ENCODE data around the gene BDNF. TPM values are rescaled to one million over a fixed set of nuclear protein-coding genes. Genes with fewer than 3 reads are reported as not detected.
"Not testable (repeated sequence)": the region's sequence is repeated elsewhere in the genome, so short reads cannot be mapped to it uniquely, and the experiment has no call there.

BDNF gene
- total and polyA plus RNA-seq, 2 donors (not counting 1 experiment from before 2014, with no cell fraction given) = 11.2 to 16.7 TPM

- Histone ChIP-seq H3K4me3 (replicated peaks in 1 of 4; ENCODE audit: control extremely low read depth in 1 of 4, insufficient read depth in 1 of 4, low read depth in 3 of 4, low read length in 4 of 4) (no peak overlapping the region), H3K4me2 (ENCODE audit: extremely low read depth, insufficient read depth, low read length) (no peak overlapping the region), H3K79me2 (ENCODE audit: control insufficient read depth, insufficient read depth, low read length) (peaks cover 5% of the 10 kb centered on the region), H3K27ac (ENCODE audit: insufficient read depth, low read length) (no peak overlapping the region), H3K36me3 (ENCODE audit: control insufficient read depth, insufficient read depth, low read length) (no peaks in the 10 kb centered on the region), H3K9me3 (ENCODE audit: control insufficient read depth, insufficient read depth, low read depth, low read length) (no peaks in the 10 kb centered on the region), H3K4me1 (ENCODE audit: control insufficient read depth, extremely low read depth, insufficient read depth, low read length) (no peaks in the 10 kb centered on the region), H2AFZ (ENCODE audit: low read length) (no peak overlapping the region), H4K20me1 (ENCODE audit: control insufficient read depth, extremely low read depth, insufficient read depth, low read length) (no peaks in the 10 kb centered on the region), H3K27me3 (ENCODE audit: control insufficient read depth, insufficient read depth, low read length) (no peaks in the 10 kb centered on the region), H3K9ac (ENCODE audit: insufficient read depth, low read length) (no peak overlapping the region)
- no peak for DNase-seq (ENCODE audit: low read depth in 2 of 2)
- no peak for TF ChIP-seq CTCF (conservative IDR thresholded peaks at IDR 0.05 in 1 of 2, IDR thresholded peaks at IDR 0.05 in 1 of 2; ENCODE audit: low read depth in 1 of 2, low read length in 2 of 2)
- no peak for TF ChIP-seq EZH2 (IDR thresholded peaks at IDR 0.05; ENCODE audit: low read length, missing control alignments)
Observed at GRCh38 chr11:27673979-27674663, 26.1 kb downstream of the BDNF start.

- Histone ChIP-seq H3K79me2 (ENCODE audit: control insufficient read depth, insufficient read depth, low read length) (peaks cover 3% of the 10 kb centered on the region), H3K4me1 (ENCODE audit: control insufficient read depth, extremely low read depth, insufficient read depth, low read length) (no peaks in the 10 kb centered on the region)
Observed at GRCh38 chr11:27672836-27673464, 27.3 kb downstream of the BDNF start.

GRCh38 chr11:27665508-27666101 lies 34.6 kb downstream of the BDNF start:
- H3K27me3 ChIP-seq (ENCODE audit: control insufficient read depth, insufficient read depth, low read length); H3K79me2 ChIP-seq (ENCODE audit: control insufficient read depth, insufficient read depth, low read length); H4K20me1 ChIP-seq (ENCODE audit: control insufficient read depth, extremely low read depth, insufficient read depth, low read length); H3K9ac ChIP-seq (ENCODE audit: insufficient read depth, low read length); H2AFZ ChIP-seq (ENCODE audit: low read length); H3K4me2 ChIP-seq (ENCODE audit: extremely low read depth, insufficient read depth, low read length); DNase-seq (ENCODE audit: low read depth in 2 of 2); H3K36me3 ChIP-seq (ENCODE audit: control insufficient read depth, insufficient read depth, low read length); H3K9me3 ChIP-seq (ENCODE audit: control insufficient read depth, insufficient read depth, low read depth, low read length); H3K4me1 ChIP-seq (ENCODE audit: control insufficient read depth, extremely low read depth, insufficient read depth, low read length); H3K4me3 ChIP-seq (replicated peaks in 1 of 4; ENCODE audit: control extremely low read depth in 1 of 4, insufficient read depth in 1 of 4, low read depth in 3 of 4, low read length in 4 of 4); H3K27ac ChIP-seq (ENCODE audit: insufficient read depth, low read length): not testable (repeated sequence)

More at GRCh38 chr11:27672836-27673464, 27.3 kb downstream of the BDNF start:
- TF ChIP-seq CTCF (conservative IDR thresholded peaks at IDR 0.05 in 1 of 2, IDR thresholded peaks at IDR 0.05 in 1 of 2; ENCODE audit: low read depth in 1 of 2, low read length in 2 of 2) (no peak), EZH2 (IDR thresholded peaks at IDR 0.05; ENCODE audit: low read length, missing control alignments) (no peak)
- H3K27me3 ChIP-seq (ENCODE audit: control insufficient read depth, insufficient read depth, low read length) = no peaks in the 10 kb centered on the region
- no peaks in the 10 kb centered on the region for H3K9me3 ChIP-seq (ENCODE audit: control insufficient read depth, insufficient read depth, low read depth, low read length)
- H3K4me2 ChIP-seq (ENCODE audit: extremely low read depth, insufficient read depth, low read length) = no peak overlapping the region
- no peak overlapping the region for H3K9ac ChIP-seq (ENCODE audit: insufficient read depth, low read length)
- no peak overlapping the region for H3K4me3 ChIP-seq (replicated peaks in 1 of 4; ENCODE audit: control extremely low read depth in 1 of 4, insufficient read depth in 1 of 4, low read depth in 3 of 4, low read length in 4 of 4)
- H3K36me3 ChIP-seq (ENCODE audit: control insufficient read depth, insufficient read depth, low read length) = no peaks in the 10 kb centered on the region
- H2AFZ ChIP-seq (ENCODE audit: low read length) = no peak overlapping the region
- DNase-seq (ENCODE audit: low read depth in 2 of 2) = peak in 1 of 2 donors; percentile 73
- H4K20me1 ChIP-seq (ENCODE audit: control insufficient read depth, extremely low read depth, insufficient read depth, low read length) = no peaks in the 10 kb centered on the region
- no peak overlapping the region for H3K27ac ChIP-seq (ENCODE audit: insufficient read depth, low read length)
